ENCODE data around the gene STMN3. TPM values are rescaled to one million over a fixed set of nuclear protein-coding genes. Genes with fewer than 3 reads are reported as not detected.
"Not testable (repeated sequence)": the region's sequence is repeated elsewhere in the genome, so short reads cannot be mapped to it uniquely, and the experiment has no call there.

The STMN3 gene
- total RNA-seq, 1 donor from 2014 or later: 7.9 TPM

- DNase-seq (ENCODE audit: extremely low read depth, low read depth, low spot score): no peak
Measured at GRCh38 chr20:63658749-63659187, 5.5 kb upstream of the STMN3 start.

- peak; percentile 44 for DNase-seq (ENCODE audit: extremely low read depth, low read depth, low spot score)
Measured at GRCh38 chr20:63657937-63658748, 4.9 kb upstream of the STMN3 start, which contains the start of gene RTEL1. TSS of gene RTEL1 (plus strand) at chr20:63658312. CDS start at chr20:63659403, 1,091 bp downstream.

GRCh38 chr20:63657260-63657936, 4.2 kb upstream of the STMN3 start:
- DNase-seq (ENCODE audit: extremely low read depth, low read depth, low spot score): no peak

- no peak for DNase-seq (ENCODE audit: extremely low read depth, low read depth, low spot score)
Measured at GRCh38 chr20:63656451-63656850, 3.2 kb upstream of the STMN3 start.

- no peak for DNase-seq (ENCODE audit: extremely low read depth, low read depth, low spot score)
Measured at GRCh38 chr20:63655249-63655648, 2.0 kb upstream of the STMN3 start.

GRCh38 chr20:63653974-63654668, 897 bp upstream of the STMN3 start:
- DNase-seq (ENCODE audit: extremely low read depth, low read depth, low spot score): no peak

- DNase-seq (ENCODE audit: extremely low read depth, low read depth, low spot score): no peak
Measured at GRCh38 chr20:63652192-63652980, 838 bp downstream of the STMN3 start.

GRCh38 chr20:63651942-63652191, 1.4 kb downstream of the STMN3 start:
- DNase-seq (ENCODE audit: extremely low read depth, low read depth, low spot score): no peak

- DNase-seq (ENCODE audit: extremely low read depth, low read depth, low spot score): not testable (repeated sequence)
Measured at GRCh38 chr20:63650486-63650885, 2.7 kb downstream of the STMN3 start.

- no peak for DNase-seq (ENCODE audit: extremely low read depth, low read depth, low spot score)
Measured at GRCh38 chr20:63648895-63649589, 4.2 kb downstream of the STMN3 start.

GRCh38 chr20:63648190-63648589, 5.0 kb downstream of the STMN3 start:
- no peak for DNase-seq (ENCODE audit: extremely low read depth, low read depth, low spot score)

GRCh38 chr20:63645218-63645617, 8.0 kb downstream of the STMN3 start:
- DNase-seq (ENCODE audit: extremely low read depth, low read depth, low spot score): no peak

- no peak for DNase-seq (ENCODE audit: extremely low read depth, low read depth, low spot score)
Measured at GRCh38 chr20:63643946-63644345, 9.3 kb downstream of the STMN3 start.

- no peak for DNase-seq (ENCODE audit: extremely low read depth, low read depth, low spot score)
Measured at GRCh38 chr20:63643499-63643898, 9.7 kb downstream of the STMN3 start.

- no peak for DNase-seq (ENCODE audit: extremely low read depth, low read depth, low spot score)
Measured at GRCh38 chr20:63642527-63643247, 10.5 kb downstream of the STMN3 start.

GRCh38 chr20:63641792-63642523, 11.3 kb downstream of the STMN3 start:
- no peak for DNase-seq (ENCODE audit: extremely low read depth, low read depth, low spot score)

- no peak for DNase-seq (ENCODE audit: extremely low read depth, low read depth, low spot score)
Measured at GRCh38 chr20:63641146-63641791, 12.0 kb downstream of the STMN3 start.

- not testable (repeated sequence) for DNase-seq (ENCODE audit: extremely low read depth, low read depth, low spot score)
Measured at GRCh38 chr20:63640686-63641085, 12.5 kb downstream of the STMN3 start.

All from glomerular endothelial cell (primary cell).